Measurements from ENCODE around the gene TLCD2.
"Not testable (repeated sequence)": the region's sequence is repeated elsewhere in the genome, so short reads cannot be mapped to it uniquely, and the experiment has no call there.

The TLCD2 gene

DNA sequence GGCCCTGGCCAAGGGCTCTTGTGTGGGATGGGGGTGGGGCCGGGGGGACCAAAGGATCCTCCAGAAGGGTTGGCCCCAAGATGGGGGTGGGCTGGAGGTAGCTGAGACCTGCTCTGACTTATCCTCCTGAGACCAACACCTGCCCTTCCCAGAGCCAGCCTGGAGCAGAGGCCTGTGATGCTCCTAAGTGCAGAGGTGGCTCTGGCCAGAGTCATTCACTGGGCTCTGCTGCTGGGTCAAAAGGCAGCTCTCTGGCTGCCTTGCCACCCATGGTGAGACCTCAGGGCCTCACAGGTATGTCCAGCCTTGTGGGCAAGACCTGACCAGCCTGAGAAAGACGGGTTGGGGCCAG, 32.9 kb upstream of the TLCD2 start:
- TF ChIP-seq, protein P1, sequence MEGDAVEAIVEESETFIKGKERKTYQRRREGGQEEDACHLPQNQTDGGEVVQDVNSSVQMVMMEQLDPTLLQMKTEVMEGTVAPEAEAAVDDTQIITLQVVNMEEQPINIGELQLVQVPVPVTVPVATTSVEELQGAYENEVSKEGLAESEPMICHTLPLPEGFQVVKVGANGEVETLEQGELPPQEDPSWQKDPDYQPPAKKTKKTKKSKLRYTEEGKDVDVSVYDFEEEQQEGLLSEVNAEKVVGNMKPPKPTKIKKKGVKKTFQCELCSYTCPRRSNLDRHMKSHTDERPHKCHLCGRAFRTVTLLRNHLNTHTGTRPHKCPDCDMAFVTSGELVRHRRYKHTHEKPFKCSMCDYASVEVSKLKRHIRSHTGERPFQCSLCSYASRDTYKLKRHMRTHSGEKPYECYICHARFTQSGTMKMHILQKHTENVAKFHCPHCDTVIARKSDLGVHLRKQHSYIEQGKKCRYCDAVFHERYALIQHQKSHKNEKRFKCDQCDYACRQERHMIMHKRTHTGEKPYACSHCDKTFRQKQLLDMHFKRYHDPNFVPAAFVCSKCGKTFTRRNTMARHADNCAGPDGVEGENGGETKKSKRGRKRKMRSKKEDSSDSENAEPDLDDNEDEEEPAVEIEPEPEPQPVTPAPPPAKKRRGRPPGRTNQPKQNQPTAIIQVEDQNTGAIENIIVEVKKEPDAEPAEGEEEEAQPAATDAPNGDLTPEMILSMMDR (IDR thresholded peaks at IDR 0.05; ENCODE audit: low read depth, low read length), result no peak
- no peak overlapping the region for H3K4me3 ChIP-seq (ENCODE audit: low read depth, low read length)

- no peak within 1 kb of the TSS for H3K4me3 ChIP-seq (ENCODE audit: low read depth, low read length)
- TF ChIP-seq, protein P1 (IDR thresholded peaks at IDR 0.05; ENCODE audit: low read depth, low read length), result no peak
These were observed 32.4 kb upstream of the TLCD2 start, which contains the start of gene SERPINF2 for GRCh38 chr17:1742371-1743087. SERPINF2 (plus strand) TSS chr17:1742871; CDS start chr17:1744996, 2,125 bp downstream.

GRCh38 chr17:1741899-1742298, 31.7 kb upstream of the TLCD2 start:
- not testable (repeated sequence) for H3K4me3 ChIP-seq (ENCODE audit: low read depth, low read length)

DNA sequence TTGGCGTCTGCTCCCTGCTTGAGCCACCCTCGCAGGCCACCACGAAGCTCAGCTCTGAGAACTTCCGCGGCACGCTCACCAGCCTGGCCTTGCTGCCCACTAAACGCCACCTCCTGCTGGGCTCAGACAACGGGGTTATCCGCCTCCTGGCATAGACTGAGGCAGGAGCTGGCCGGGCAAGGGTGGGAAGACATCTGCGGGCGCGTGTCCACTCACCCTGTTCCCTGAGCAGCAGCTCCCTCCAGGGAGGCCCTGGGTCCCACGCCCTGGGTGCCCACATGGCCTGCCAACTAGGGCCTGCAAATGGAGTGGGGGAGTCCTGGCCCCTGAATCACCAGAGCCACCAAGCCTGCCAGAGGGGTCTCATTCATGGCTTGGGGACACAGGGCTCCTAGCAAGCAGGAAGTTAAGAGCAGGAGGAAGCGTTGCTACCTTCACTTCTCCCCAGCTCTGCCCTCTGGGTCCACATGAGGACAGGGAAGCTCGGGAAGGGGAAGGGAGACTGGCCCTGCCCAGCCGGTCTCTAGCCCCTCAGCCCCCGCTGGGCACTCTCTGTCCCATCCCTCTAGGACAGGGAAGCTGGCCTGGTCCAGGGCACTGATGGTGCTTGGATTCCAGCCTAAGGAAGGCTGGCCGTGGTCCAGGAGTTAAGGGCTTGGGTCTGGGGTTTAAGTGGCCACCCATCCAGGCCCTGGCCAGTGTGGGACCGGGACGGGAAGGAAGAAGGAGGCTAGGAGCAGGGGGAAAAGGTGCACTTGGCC, 27.5 kb upstream of the TLCD2 start:
- H3K4me3 ChIP-seq (ENCODE audit: low read depth, low read length), result no peak overlapping the region
- TF ChIP-seq, protein P1 (IDR thresholded peaks at IDR 0.05; ENCODE audit: low read depth, low read length), result no peak

DNA sequence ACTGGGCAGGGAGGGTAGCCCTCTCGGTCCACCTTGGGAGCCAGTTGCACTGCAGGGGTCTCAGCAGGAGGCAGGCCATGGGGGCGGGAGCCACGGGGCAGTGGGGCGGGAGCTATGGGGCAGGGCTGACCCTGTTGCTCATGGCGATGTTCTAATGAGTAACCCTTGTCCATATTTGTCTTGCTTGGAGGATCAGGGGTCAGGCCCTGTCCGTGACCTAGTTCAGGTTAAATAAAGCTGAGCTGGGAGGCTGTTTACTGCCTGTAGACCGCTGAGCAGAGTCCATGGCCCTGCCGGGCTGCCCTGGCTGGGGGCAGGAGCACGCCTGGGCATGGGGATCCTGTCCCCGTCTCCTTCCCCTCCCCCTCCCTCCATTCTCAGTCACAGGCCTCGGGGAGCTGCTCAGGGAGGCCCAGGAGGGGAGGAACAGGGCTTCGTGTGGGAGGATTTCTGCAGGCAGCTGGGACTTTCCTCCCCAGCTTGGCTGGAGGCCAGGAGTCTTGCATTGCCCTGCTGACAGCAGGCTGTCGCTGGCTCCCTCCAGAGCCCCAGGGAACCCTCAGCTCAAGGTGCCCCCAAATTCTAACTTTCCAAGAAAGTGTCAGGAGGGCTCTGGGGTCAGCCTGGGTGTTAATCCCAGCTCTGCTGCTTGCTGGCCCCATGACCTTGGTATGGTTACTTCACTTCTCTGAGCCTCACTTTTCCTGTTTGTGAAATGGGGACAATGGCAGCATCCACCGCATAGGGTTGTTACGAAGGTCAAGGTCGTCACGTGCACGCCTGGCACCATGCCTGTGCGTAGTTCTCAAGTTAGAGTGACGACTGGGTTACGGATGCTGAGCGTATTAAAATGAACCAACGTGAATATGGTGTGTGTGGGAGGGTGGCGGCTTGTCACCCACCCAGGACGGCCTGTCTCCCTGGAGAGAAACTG, 26.4 kb upstream of the TLCD2 start:
- no peak overlapping the region for H3K4me3 ChIP-seq (ENCODE audit: low read depth, low read length)
- TF ChIP-seq, protein P1 (IDR thresholded peaks at IDR 0.05; ENCODE audit: low read depth, low read length), result no peak

GRCh38 chr17:1735834-1736347, 25.7 kb upstream of the TLCD2 start:
- no peak overlapping the region for H3K4me3 ChIP-seq (ENCODE audit: low read depth, low read length)
- TF ChIP-seq, protein P1 (IDR thresholded peaks at IDR 0.05; ENCODE audit: low read depth, low read length), result no peak

DNA sequence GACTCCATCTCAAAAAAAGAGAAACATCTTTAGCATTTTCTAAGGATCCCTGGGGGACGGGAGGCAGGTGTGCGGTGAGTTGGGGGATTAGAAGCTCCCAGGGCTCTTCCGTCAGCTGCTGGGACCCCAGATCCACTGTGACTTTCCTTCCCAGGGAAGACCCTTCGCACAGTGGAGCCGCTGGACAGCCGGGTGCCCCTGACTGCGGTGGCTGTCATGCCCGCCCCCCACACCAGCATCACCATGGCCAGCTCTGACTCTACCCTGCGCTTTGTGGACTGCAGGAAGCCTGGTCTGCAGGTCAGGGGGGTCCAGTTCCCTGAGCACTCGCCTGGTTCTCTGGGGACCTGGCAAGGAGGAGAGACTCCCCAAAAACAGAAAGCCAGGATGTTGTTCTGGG, 25.2 kb upstream of the TLCD2 start:
- TF ChIP-seq, protein P1 (IDR thresholded peaks at IDR 0.05; ENCODE audit: low read depth, low read length), result no peak
- no peak overlapping the region for H3K4me3 ChIP-seq (ENCODE audit: low read depth, low read length)

All from WI38 (cell line).